Measurements from ENCODE around the gene MAPK7. TPM values are rescaled to one million over a fixed set of nuclear protein-coding genes. Genes with fewer than 3 reads are reported as not detected.

The MAPK7 gene
- total and polyA plus RNA-seq, 2 of the 8 experiments (the other 6 are each of a cell fraction or from before 2014, with no cell fraction given): 15.2 to 28.1 TPM

- no peak for TF ChIP-seq RFX5 (IDR thresholded peaks at IDR 0.05; ENCODE audit: borderline replicate concordance, low read depth, low read length)
- no peak for TF ChIP-seq SUZ12 (IDR thresholded peaks at IDR 0.05; ENCODE audit: low read length)
- TF ChIP-seq CHD2 (IDR thresholded peaks at IDR 0.05; ENCODE audit: low read length): no peak
- TF ChIP-seq GTF2F1 (IDR thresholded peaks at IDR 0.05; ENCODE audit: borderline replicate concordance, low read depth, low read length): no peak
- TF ChIP-seq CBX5 (IDR thresholded peaks at IDR 0.05; ENCODE audit: low read depth, low read length): no peak
Measured at GRCh38 chr17:19343256-19343630, 35.1 kb upstream of the MAPK7 start (continued).

Data from H1 (cell line).